WTC11 (cell line): ENCODE data around the gene BICDL1. TPM values are rescaled to one million over a fixed set of nuclear protein-coding genes. Genes with fewer than 3 reads are reported as not detected.
A peak's percentile ranks its signal among the peaks of the same experiment; 100 is the strongest.

Experiments used
- ATAC-seq: fragments of 200-7000 bp; cut with Tn5 transposase; 2 replicates; pipeline ENCODE4 v1.10.0; 2021; ENCODE audit warnings: mild to moderate bottlenecking, moderate library complexity
- CTCF ChIA-PET: fragments of 300-600 bp; sonication (Branson Sonifier 250); formaldehyde crosslinking; loops from one replicate; lab custom pipeline; 2021; ENCODE audit warnings: antibody characterized with exemption; lab: Charles Lee
- POLR2A ChIA-PET: fragments of 350-600 bp; sonication (Branson Sonifier 250); formaldehyde crosslinking; loops from one replicate; lab custom pipeline; 2021; ENCODE audit warnings: antibody characterized with exemption; lab: Charles Lee
- DNase-seq: peaks from one replicate; pipeline ENCODE4 v3.0.0; 2021; ENCODE audit warnings: low spot score
- H3K27ac Mint-ChIP-seq: 2 replicates; pipeline ENCODE4 v1.8.0; 2021; ENCODE audit warnings: mixed read lengths
- H3K27me3 Mint-ChIP-seq: 2 replicates; pipeline ENCODE4 v1.8.0; 2021; ENCODE audit warnings: low read depth, mild to moderate bottlenecking, moderate library complexity, mixed read lengths
- H3K36me3 Mint-ChIP-seq: 2 replicates; pipeline ENCODE4 v1.8.0; 2021; ENCODE audit warnings: mixed read lengths
- H3K4me1 Mint-ChIP-seq: 2 replicates; pipeline ENCODE4 v1.8.0; 2022; ENCODE audit warnings: mixed read lengths
- H3K4me3 Mint-ChIP-seq: 2 replicates; pipeline ENCODE4 v1.8.0; 2021; ENCODE audit warnings: mild to moderate bottlenecking, moderate library complexity, mixed read lengths
- H3K9me3 Mint-ChIP-seq: 2 replicates; pipeline ENCODE4 v1.8.0; 2021; ENCODE audit warnings: mixed read lengths
- ATF3 ChIP-seq: sonication (generic); formaldehyde crosslinking; conservative IDR thresholded peaks from 2 replicates; pipeline ENCODE4 v1.8.1; 2022; ENCODE audit warnings: mild to moderate bottlenecking, missing genetic modification reagents
- CBFB ChIP-seq: sonication (generic); formaldehyde crosslinking; IDR thresholded peaks from 2 replicates; pipeline ENCODE4 v1.8.1; 2022; ENCODE audit warnings: mild to moderate bottlenecking, low read depth, missing genetic modification reagents
- ERG ChIP-seq: fragments of 250-450 bp; sonication (Bioruptor Pico); IDR thresholded peaks from 2 replicates; pipeline ENCODE4 v1.8.0; 2021; ENCODE audit warnings: mild to moderate bottlenecking
- FOXK1 ChIP-seq: sonication (generic); formaldehyde crosslinking; IDR thresholded peaks from 2 replicates; pipeline ENCODE4 v1.8.0; 2022; ENCODE audit warnings: mild to moderate bottlenecking, moderate library complexity, missing genetic modification reagents
- JAZF1 ChIP-seq: fragments of 250-450 bp; sonication (Bioruptor Pico); IDR thresholded peaks from 2 replicates; pipeline ENCODE4 v1.9.0; 2021; ENCODE audit warnings: moderate library complexity, mild to moderate bottlenecking, inconsistent platforms
- JUN ChIP-seq: sonication (generic); formaldehyde crosslinking; IDR thresholded peaks from 2 replicates; pipeline ENCODE4 v1.8.0; 2023; ENCODE audit warnings: mild to moderate bottlenecking, missing genetic modification reagents
- NFATC4 ChIP-seq: fragments of 250-450 bp; sonication (Bioruptor Pico); IDR thresholded peaks from 2 replicates; pipeline ENCODE4 v1.9.0; 2021; ENCODE audit warnings: mild to moderate bottlenecking
- NFE2L1 ChIP-seq: sonication (generic); formaldehyde crosslinking; IDR thresholded peaks from 2 replicates; pipeline ENCODE4 v1.8.1; 2023; ENCODE audit warnings: missing genetic modification reagents
- NR1H2 ChIP-seq: sonication (generic); formaldehyde crosslinking; IDR thresholded peaks from 2 replicates; pipeline ENCODE4 v1.9.0; 2021; ENCODE audit warnings: mild to moderate bottlenecking, moderate library complexity, missing genetic modification reagents
- SMAD3 ChIP-seq: sonication (generic); formaldehyde crosslinking; IDR thresholded peaks from 2 replicates; pipeline ENCODE4 v1.8.0; 2022; ENCODE audit warnings: missing genetic modification reagents, mild to moderate bottlenecking, borderline replicate concordance
- SOX15 ChIP-seq: fragments of 250-450 bp; sonication (Bioruptor Pico); IDR thresholded peaks from 2 replicates; pipeline ENCODE4 v1.9.0; 2021; ENCODE audit warnings: mild to moderate bottlenecking
- TEAD4 ChIP-seq: sonication (generic); formaldehyde crosslinking; IDR thresholded peaks from 2 replicates; pipeline ENCODE4 v1.8.0; 2022; ENCODE audit warnings: mild to moderate bottlenecking, missing genetic modification reagents
- USF1 ChIP-seq: sonication (generic); formaldehyde crosslinking; IDR thresholded peaks from 2 replicates; pipeline ENCODE4 v1.8.0; 2022; ENCODE audit warnings: mild to moderate bottlenecking, missing genetic modification reagents
- ZBTB21 ChIP-seq: sonication (generic); formaldehyde crosslinking; IDR thresholded peaks from 2 replicates; pipeline ENCODE4 v1.8.1; 2023; ENCODE audit warnings: mild to moderate bottlenecking, missing genetic modification reagents, borderline replicate concordance
- ZNF138 ChIP-seq: sonication (generic); formaldehyde crosslinking; conservative IDR thresholded peaks from 2 replicates; pipeline ENCODE4 v1.8.1; 2022; ENCODE audit warnings: mild to moderate bottlenecking, moderate library complexity, missing genetic modification reagents
- ZNF232 ChIP-seq: sonication (generic); formaldehyde crosslinking; IDR thresholded peaks from 2 replicates; pipeline ENCODE4 v1.8.0; 2022; ENCODE audit warnings: mild to moderate bottlenecking, missing genetic modification reagents
- ZNF396 ChIP-seq: fragments of 250-450 bp; sonication (Bioruptor Pico); IDR thresholded peaks from 2 replicates; pipeline ENCODE4 v1.8.0; 2021; ENCODE audit warnings: mild to moderate bottlenecking, moderate library complexity, borderline replicate concordance
- ZNF416 ChIP-seq: fragments of 250-450 bp; sonication (Bioruptor Pico); IDR thresholded peaks from 2 replicates; pipeline ENCODE4 v1.9.0; 2021; ENCODE audit warnings: mild to moderate bottlenecking, inconsistent platforms
- ZNF423 ChIP-seq: fragments of 250-450 bp; sonication (Bioruptor Pico); IDR thresholded peaks from 2 replicates; pipeline ENCODE4 v2.1.2; 2022; ENCODE audit warnings: mild to moderate bottlenecking, moderate library complexity
- total RNA-seq: library from RNA; stranded (reverse); gene quantifications from 3 replicates; pipeline ENCODE4 v1.2.3, GENCODE V29; 2021
- TF ChIP-seq, protein P1 (sequence below): sonication (generic); formaldehyde crosslinking; IDR thresholded peaks from 2 replicates; pipeline ENCODE4 v1.8.1; 2023; ENCODE audit warnings: mild to moderate bottlenecking, moderate library complexity, missing genetic modification reagents
- TF ChIP-seq, protein P2 (sequence below): sonication (generic); formaldehyde crosslinking; IDR thresholded peaks from 2 replicates; pipeline ENCODE4 v1.8.0; 2023; ENCODE audit warnings: mild to moderate bottlenecking, missing genetic modification reagents
- TF ChIP-seq, protein P3 (sequence below): sonication (generic); formaldehyde crosslinking; IDR thresholded peaks from 2 replicates; pipeline ENCODE4 v1.8.1; 2022; ENCODE audit warnings: mild to moderate bottlenecking, moderate library complexity, missing genetic modification reagents
- TF ChIP-seq, protein P4 (sequence below): sonication (generic); formaldehyde crosslinking; IDR thresholded peaks from 2 replicates; pipeline ENCODE4 v1.8.1; 2023; ENCODE audit warnings: mild to moderate bottlenecking, missing genetic modification reagents, borderline replicate concordance
- TF ChIP-seq, protein P5 (sequence below): fragments of 200-600 bp; IDR thresholded peaks from 2 replicates; pipeline ENCODE4 v1.8.0; 2022; ENCODE audit warnings: antibody characterized with exemption

Gene BICDL1
- total RNA-seq, 1 experiment from 2014 or later, result 23.1 TPM

- CTCF ChIA-PET, result no interaction called here
- H3K36me3 Mint-ChIP-seq, result no peaks in the 10 kb centered on the region
- TF ChIP-seq, protein P1, sequence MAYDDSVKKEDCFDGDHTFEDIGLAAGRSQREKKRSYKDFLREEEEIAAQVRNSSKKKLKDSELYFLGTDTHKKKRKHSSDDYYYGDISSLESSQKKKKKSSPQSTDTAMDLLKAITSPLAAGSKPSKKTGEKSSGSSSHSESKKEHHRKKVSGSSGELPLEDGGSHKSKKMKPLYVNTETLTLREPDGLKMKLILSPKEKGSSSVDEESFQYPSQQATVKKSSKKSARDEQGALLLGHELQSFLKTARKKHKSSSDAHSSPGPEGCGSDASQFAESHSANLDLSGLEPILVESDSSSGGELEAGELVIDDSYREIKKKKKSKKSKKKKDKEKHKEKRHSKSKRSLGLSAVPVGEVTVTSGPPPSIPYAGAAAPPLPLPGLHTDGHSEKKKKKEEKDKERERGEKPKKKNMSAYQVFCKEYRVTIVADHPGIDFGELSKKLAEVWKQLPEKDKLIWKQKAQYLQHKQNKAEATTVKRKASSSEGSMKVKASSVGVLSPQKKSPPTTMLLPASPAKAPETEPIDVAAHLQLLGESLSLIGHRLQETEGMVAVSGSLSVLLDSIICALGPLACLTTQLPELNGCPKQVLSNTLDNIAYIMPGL (CRISPR knock-in tag), result no peak
- TF ChIP-seq, protein P2, sequence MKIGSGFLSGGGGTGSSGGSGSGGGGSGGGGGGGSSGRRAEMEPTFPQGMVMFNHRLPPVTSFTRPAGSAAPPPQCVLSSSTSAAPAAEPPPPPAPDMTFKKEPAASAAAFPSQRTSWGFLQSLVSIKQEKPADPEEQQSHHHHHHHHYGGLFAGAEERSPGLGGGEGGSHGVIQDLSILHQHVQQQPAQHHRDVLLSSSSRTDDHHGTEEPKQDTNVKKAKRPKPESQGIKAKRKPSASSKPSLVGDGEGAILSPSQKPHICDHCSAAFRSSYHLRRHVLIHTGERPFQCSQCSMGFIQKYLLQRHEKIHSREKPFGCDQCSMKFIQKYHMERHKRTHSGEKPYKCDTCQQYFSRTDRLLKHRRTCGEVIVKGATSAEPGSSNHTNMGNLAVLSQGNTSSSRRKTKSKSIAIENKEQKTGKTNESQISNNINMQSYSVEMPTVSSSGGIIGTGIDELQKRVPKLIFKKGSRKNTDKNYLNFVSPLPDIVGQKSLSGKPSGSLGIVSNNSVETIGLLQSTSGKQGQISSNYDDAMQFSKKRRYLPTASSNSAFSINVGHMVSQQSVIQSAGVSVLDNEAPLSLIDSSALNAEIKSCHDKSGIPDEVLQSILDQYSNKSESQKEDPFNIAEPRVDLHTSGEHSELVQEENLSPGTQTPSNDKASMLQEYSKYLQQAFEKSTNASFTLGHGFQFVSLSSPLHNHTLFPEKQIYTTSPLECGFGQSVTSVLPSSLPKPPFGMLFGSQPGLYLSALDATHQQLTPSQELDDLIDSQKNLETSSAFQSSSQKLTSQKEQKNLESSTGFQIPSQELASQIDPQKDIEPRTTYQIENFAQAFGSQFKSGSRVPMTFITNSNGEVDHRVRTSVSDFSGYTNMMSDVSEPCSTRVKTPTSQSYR (CRISPR knock-in tag), result no peak
- TF ChIP-seq CBFB (CRISPR knock-in tag) (no peak), ZNF232 (no peak), TEAD4 (CRISPR knock-in tag) (no peak), ZNF396 (CRISPR knock-in tag) (no peak), FOXK1 (CRISPR knock-in tag) (no peak), ZNF423 (no peak), JAZF1 (no peak), NFE2L1 (no peak)
- TF ChIP-seq, protein P3, sequence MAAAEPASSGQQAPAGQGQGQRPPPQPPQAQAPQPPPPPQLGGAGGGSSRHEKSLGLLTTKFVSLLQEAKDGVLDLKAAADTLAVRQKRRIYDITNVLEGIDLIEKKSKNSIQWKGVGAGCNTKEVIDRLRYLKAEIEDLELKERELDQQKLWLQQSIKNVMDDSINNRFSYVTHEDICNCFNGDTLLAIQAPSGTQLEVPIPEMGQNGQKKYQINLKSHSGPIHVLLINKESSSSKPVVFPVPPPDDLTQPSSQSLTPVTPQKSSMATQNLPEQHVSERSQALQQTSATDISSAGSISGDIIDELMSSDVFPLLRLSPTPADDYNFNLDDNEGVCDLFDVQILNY (CRISPR knock-in tag), result no peak
- TF ChIP-seq, all 79 proteins: peak for 0
- Mint-ChIP-seq H3K4me3 (no peak overlapping the region), H3K4me1 (peaks cover 10% of the 10 kb centered on the region), H3K9me3 (no peaks in the 10 kb centered on the region), H3K27me3 (no peaks in the 10 kb centered on the region), H3K27ac (no peak overlapping the region)
- no peak for DNase-seq
- ATAC-seq, result no peak
- POLR2A ChIA-PET, result interaction anchor here (0.6 kb wide), 1 partner anchor 38 kb away, joined by 3 read pairs; no protein-coding TSS in a partner anchor
Measured at GRCh38 chr12:119942386-119942785, 46.6 kb upstream of the BICDL1 start.

- H3K9me3 Mint-ChIP-seq, result no peaks in the 10 kb centered on the region
- ATAC-seq, result no peak
- POLR2A ChIA-PET, result interaction anchor here (0.6 kb wide), 1 partner anchor 370 kb away, joined by 3 read pairs; no protein-coding TSS in a partner anchor
- TF ChIP-seq SMAD3 (CRISPR knock-in tag) (no peak), SOX15 (CRISPR knock-in tag) (no peak), ZNF138 (CRISPR knock-in tag) (no peak), NR1H2 (no peak), USF1 (CRISPR knock-in tag) (no peak), ZBTB21 (CRISPR knock-in tag) (no peak), ERG (CRISPR knock-in tag) (no peak), ATF3 (no peak), ZNF396 (CRISPR knock-in tag) (no peak), NFATC4 (CRISPR knock-in tag) (no peak), JUN (no peak), ZNF416 (CRISPR knock-in tag) (no peak)
- TF ChIP-seq, protein P4, sequence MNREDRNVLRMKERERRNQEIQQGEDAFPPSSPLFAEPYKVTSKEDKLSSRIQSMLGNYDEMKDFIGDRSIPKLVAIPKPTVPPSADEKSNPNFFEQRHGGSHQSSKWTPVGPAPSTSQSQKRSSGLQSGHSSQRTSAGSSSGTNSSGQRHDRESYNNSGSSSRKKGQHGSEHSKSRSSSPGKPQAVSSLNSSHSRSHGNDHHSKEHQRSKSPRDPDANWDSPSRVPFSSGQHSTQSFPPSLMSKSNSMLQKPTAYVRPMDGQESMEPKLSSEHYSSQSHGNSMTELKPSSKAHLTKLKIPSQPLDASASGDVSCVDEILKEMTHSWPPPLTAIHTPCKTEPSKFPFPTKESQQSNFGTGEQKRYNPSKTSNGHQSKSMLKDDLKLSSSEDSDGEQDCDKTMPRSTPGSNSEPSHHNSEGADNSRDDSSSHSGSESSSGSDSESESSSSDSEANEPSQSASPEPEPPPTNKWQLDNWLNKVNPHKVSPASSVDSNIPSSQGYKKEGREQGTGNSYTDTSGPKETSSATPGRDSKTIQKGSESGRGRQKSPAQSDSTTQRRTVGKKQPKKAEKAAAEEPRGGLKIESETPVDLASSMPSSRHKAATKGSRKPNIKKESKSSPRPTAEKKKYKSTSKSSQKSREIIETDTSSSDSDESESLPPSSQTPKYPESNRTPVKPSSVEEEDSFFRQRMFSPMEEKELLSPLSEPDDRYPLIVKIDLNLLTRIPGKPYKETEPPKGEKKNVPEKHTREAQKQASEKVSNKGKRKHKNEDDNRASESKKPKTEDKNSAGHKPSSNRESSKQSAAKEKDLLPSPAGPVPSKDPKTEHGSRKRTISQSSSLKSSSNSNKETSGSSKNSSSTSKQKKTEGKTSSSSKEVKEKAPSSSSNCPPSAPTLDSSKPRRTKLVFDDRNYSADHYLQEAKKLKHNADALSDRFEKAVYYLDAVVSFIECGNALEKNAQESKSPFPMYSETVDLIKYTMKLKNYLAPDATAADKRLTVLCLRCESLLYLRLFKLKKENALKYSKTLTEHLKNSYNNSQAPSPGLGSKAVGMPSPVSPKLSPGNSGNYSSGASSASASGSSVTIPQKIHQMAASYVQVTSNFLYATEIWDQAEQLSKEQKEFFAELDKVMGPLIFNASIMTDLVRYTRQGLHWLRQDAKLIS (CRISPR knock-in tag), result no peak
- TF ChIP-seq, protein P5, sequence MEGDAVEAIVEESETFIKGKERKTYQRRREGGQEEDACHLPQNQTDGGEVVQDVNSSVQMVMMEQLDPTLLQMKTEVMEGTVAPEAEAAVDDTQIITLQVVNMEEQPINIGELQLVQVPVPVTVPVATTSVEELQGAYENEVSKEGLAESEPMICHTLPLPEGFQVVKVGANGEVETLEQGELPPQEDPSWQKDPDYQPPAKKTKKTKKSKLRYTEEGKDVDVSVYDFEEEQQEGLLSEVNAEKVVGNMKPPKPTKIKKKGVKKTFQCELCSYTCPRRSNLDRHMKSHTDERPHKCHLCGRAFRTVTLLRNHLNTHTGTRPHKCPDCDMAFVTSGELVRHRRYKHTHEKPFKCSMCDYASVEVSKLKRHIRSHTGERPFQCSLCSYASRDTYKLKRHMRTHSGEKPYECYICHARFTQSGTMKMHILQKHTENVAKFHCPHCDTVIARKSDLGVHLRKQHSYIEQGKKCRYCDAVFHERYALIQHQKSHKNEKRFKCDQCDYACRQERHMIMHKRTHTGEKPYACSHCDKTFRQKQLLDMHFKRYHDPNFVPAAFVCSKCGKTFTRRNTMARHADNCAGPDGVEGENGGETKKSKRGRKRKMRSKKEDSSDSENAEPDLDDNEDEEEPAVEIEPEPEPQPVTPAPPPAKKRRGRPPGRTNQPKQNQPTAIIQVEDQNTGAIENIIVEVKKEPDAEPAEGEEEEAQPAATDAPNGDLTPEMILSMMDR, result no peak
Measured at GRCh38 chr12:119946213-119946612, 42.8 kb upstream of the BICDL1 start.

More at GRCh38 chr12:119946213-119946612, 42.8 kb upstream of the BICDL1 start:
- Mint-ChIP-seq H3K36me3 (no peaks in the 10 kb centered on the region), H3K27me3 (no peaks in the 10 kb centered on the region), H3K4me3 (no peak overlapping the region), H3K27ac (peak overlapping the region; percentile 3; the same call in 1 of the 2 replicates), H3K4me1 (no peaks in the 10 kb centered on the region)
- no peak for DNase-seq
- CTCF ChIA-PET, result no interaction called here
